Measurements from ENCODE around the gene KLK12.

The KLK12 gene

GRCh38 chr19:51065221-51065960, 30.6 kb upstream of the KLK12 start:
- TF ChIP-seq CTCF (IDR thresholded peaks at IDR 0.05) (no peak), ZFX (IDR thresholded peaks at IDR 0.05; ENCODE audit: borderline replicate concordance) (no peak)
- no peak overlapping the region for H3K27ac ChIP-seq

- H3K27ac ChIP-seq, result no peak within 1 kb of the TSS
- TF ChIP-seq ZFX (IDR thresholded peaks at IDR 0.05; ENCODE audit: borderline replicate concordance) (no peak), CTCF (IDR thresholded peaks at IDR 0.05) (no peak)
Measured at GRCh38 chr19:51064534-51065220, 29.9 kb upstream of the KLK12 start, which contains the start of gene KLK13. KLK13 (minus strand) TSS chr19:51065092; CDS start chr19:51065067, 25 bp downstream.

- H3K27ac ChIP-seq, result no peak overlapping the region
- TF ChIP-seq ZFX (IDR thresholded peaks at IDR 0.05; ENCODE audit: borderline replicate concordance), result no peak
Measured at GRCh38 chr19:51063664-51064063, 28.9 kb upstream of the KLK12 start.

- no peak overlapping the region for H3K27ac ChIP-seq
- TF ChIP-seq CTCF (IDR thresholded peaks at IDR 0.05) (no peak), ZFX (IDR thresholded peaks at IDR 0.05; ENCODE audit: borderline replicate concordance) (no peak)
Measured at GRCh38 chr19:51060973-51061372, 26.2 kb upstream of the KLK12 start.

GRCh38 chr19:51060336-51060735, 25.5 kb upstream of the KLK12 start:
- TF ChIP-seq ZFX (IDR thresholded peaks at IDR 0.05; ENCODE audit: borderline replicate concordance), result no peak
- no peak for TF ChIP-seq CTCF (IDR thresholded peaks at IDR 0.05)
- H3K27ac ChIP-seq, result no peak overlapping the region

- TF ChIP-seq ZFX (IDR thresholded peaks at IDR 0.05; ENCODE audit: borderline replicate concordance) (no peak), CTCF (IDR thresholded peaks at IDR 0.05) (no peak)
- no peak overlapping the region for H3K27ac ChIP-seq
Measured at GRCh38 chr19:51059715-51060114, 24.9 kb upstream of the KLK12 start.

- TF ChIP-seq ZFX (IDR thresholded peaks at IDR 0.05; ENCODE audit: borderline replicate concordance) (no peak), CTCF (IDR thresholded peaks at IDR 0.05) (no peak)
- H3K27ac ChIP-seq, result no peak overlapping the region
Measured at GRCh38 chr19:51055866-51056265, 21.1 kb upstream of the KLK12 start.

All from 22Rv1 (cell line).